ENCODE measurements around the gene CFHR5. TPM values are rescaled to one million over a fixed set of nuclear protein-coding genes. Genes with fewer than 3 reads are reported as not detected.

Gene CFHR5
- total RNA-seq (ENCODE audit: low replicate concordance): not detected in 2 replicates

GRCh38 chr1:196977278-196977677 lies at the start of gene CFHR5:
Gene CFHR5 (plus strand): TSS chr1:196977556. CDS start chr1:196977665, 109 bp downstream.

GRCh38 chr1:196943568-196943967 lies 33.8 kb upstream of the CFHR5 start, which contains the start of gene CFHR2:
Gene CFHR2 (plus strand): TSS chr1:196943738. CDS start chr1:196943881, 143 bp downstream.

Other genes with a start within 250 kb of the CFHR5 start
- not detected in 2 replicates for gene CFHR3, start 202.7 kb upstream of the CFHR5 start, total RNA-seq (ENCODE audit: low replicate concordance)
- 0.15 TPM in 1 of 2 replicates, not detected in the other for gene CFHR1, start 157.8 kb upstream of the CFHR5 start, total RNA-seq (ENCODE audit: low replicate concordance)
- not detected in 2 replicates for gene CFHR4, start 89.5 kb upstream of the CFHR5 start, total RNA-seq (ENCODE audit: low replicate concordance)
- not detected in 2 replicates for gene CFHR2, start 33.8 kb upstream of the CFHR5 start, total RNA-seq (ENCODE audit: low replicate concordance)
- gene F13B, start 89.7 kb downstream of the CFHR5 start, total RNA-seq (ENCODE audit: low replicate concordance): not detected in 2 replicates
- 0.47 and 6.1 TPM in 2 replicates for gene ASPM, start 169.1 kb downstream of the CFHR5 start, total RNA-seq (ENCODE audit: low replicate concordance)
- gene ZBTB41, start 223.7 kb downstream of the CFHR5 start, total RNA-seq (ENCODE audit: low replicate concordance): 6.7 and 9.3 TPM in 2 replicates

Measured in smooth muscle cell of the coronary artery (primary cell).